ENCODE results near the gene ZNF420.
"Not testable (repeated sequence)": the region's sequence is repeated elsewhere in the genome, so short reads cannot be mapped to it uniquely, and the experiment has no call there.

ZNF420 gene

DNA sequence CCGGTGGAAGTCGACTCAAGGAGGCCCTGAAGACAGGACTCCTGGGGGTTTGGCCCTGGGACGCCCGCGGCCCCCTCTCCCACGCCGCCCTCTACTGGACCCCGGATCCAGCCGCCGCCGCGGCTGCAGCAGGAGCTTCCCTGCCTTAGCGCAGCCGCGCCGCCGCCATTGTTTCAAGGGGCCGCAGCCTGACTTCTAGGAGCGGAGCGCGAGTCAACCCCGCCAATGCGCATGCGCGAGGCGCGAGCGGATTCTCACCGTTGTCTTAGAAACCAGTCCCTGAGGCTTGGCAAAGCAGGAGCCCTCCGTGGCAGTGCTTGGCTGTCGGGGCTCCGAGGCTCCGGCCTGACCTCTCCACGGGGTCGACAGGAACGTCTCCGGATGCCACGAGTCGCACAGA, 19.1 kb upstream of the ZNF420 start:
- Histone ChIP-seq H3K4me1 (ENCODE audit: control insufficient read depth in 2 of 2, insufficient read depth in 1 of 2, low read depth in 1 of 2, low read length in 2 of 2) (no peaks in the 10 kb centered on the region), H3K27ac (replicated peaks; ENCODE audit: low read length) (no peak overlapping the region), H3K18ac (ENCODE audit: low read length) (no peak overlapping the region), H3K4me2 (ENCODE audit: insufficient read depth, low read length, poor library complexity, severe bottlenecking) (no peak overlapping the region), H2BK120ac (ENCODE audit: low read depth, low read length) (no peak overlapping the region), H3K23ac (ENCODE audit: low read depth, low read length, poor library complexity) (no peak overlapping the region), H2BK12ac (ENCODE audit: low read length) (no peak overlapping the region), H2AK5ac (ENCODE audit: low read depth, low read length) (no peak overlapping the region), H4K91ac (ENCODE audit: low read depth, low read length, poor library complexity) (no peak overlapping the region), H3K9ac (ENCODE audit: low read depth, low read length, poor library complexity) (no peak overlapping the region), H3K9me3 (replicated peaks in 1 of 2; ENCODE audit: control insufficient read depth in 2 of 2, insufficient read depth in 1 of 2, low read depth in 1 of 2, low read length in 2 of 2) (peaks cover 52 to 54% of the 10 kb centered on the region in 2 donors), H4K8ac (ENCODE audit: low read depth, low read length) (no peak overlapping the region), H3K36me3 (replicated peaks in 1 of 2; ENCODE audit: control insufficient read depth in 2 of 2, insufficient read depth in 2 of 2, low read length in 2 of 2) (no peaks in the 10 kb centered on the region), H2BK5ac (ENCODE audit: low read length) (no peak overlapping the region), H2AFZ (ENCODE audit: low read length) (no peak overlapping the region), H3K14ac (ENCODE audit: low read length) (no peak overlapping the region), H3K27me3 (ENCODE audit: control insufficient read depth in 3 of 3, insufficient read depth in 3 of 3, low read depth in 1 of 3, low read length in 3 of 3) (no peaks in the 10 kb centered on the region), H2BK15ac (ENCODE audit: low read length) (no peak overlapping the region), H3K79me1 (ENCODE audit: low read depth, low read length) (no peaks in the 10 kb centered on the region), H3K4me3 (ENCODE audit: low read length in 2 of 2) (no peak overlapping the region), H3K4ac (ENCODE audit: low read length) (no peak overlapping the region)
- DNase-seq (ENCODE audit: low spot score) = no peak
- no CpG with 5 or more reads among the region's 39 CpGs for WGBS, 2 donors (ENCODE audit: extremely low coverage in 2 of 2, insufficient read length in 2 of 2, insufficient replicate concordance in 1 of 2)

- not testable (repeated sequence) for H4K91ac ChIP-seq (ENCODE audit: low read depth, low read length, poor library complexity); H3K79me1 ChIP-seq (ENCODE audit: low read depth, low read length); H2BK15ac ChIP-seq (ENCODE audit: low read length); H3K23ac ChIP-seq (ENCODE audit: low read depth, low read length, poor library complexity); H3K4me1 ChIP-seq (ENCODE audit: control insufficient read depth in 2 of 2, insufficient read depth in 1 of 2, low read depth in 1 of 2, low read length in 2 of 2); H4K8ac ChIP-seq (ENCODE audit: low read depth, low read length); H3K9ac ChIP-seq (ENCODE audit: low read depth, low read length, poor library complexity); H2AK5ac ChIP-seq (ENCODE audit: low read depth, low read length); H3K36me3 ChIP-seq (replicated peaks in 1 of 2; ENCODE audit: control insufficient read depth in 2 of 2, insufficient read depth in 2 of 2, low read length in 2 of 2); H2BK12ac ChIP-seq (ENCODE audit: low read length); H2AFZ ChIP-seq (ENCODE audit: low read length); H3K14ac ChIP-seq (ENCODE audit: low read length); H2BK120ac ChIP-seq (ENCODE audit: low read depth, low read length); DNase-seq (ENCODE audit: low spot score); H3K27me3 ChIP-seq (ENCODE audit: control insufficient read depth in 3 of 3, insufficient read depth in 3 of 3, low read depth in 1 of 3, low read length in 3 of 3); H3K4me3 ChIP-seq (ENCODE audit: low read length in 2 of 2); H3K4me2 ChIP-seq (ENCODE audit: insufficient read depth, low read length, poor library complexity, severe bottlenecking); H3K4ac ChIP-seq (ENCODE audit: low read length); H2BK5ac ChIP-seq (ENCODE audit: low read length); H3K27ac ChIP-seq (replicated peaks; ENCODE audit: low read length); H3K18ac ChIP-seq (ENCODE audit: low read length)
- H3K9me3 ChIP-seq (replicated peaks in 1 of 2; ENCODE audit: control insufficient read depth in 2 of 2, insufficient read depth in 1 of 2, low read depth in 1 of 2, low read length in 2 of 2) = peaks cover 14 to 36% of the 10 kb centered on the region in 2 donors
- no CpG with 5 or more reads among the region's 4 CpGs for WGBS, 2 donors (ENCODE audit: extremely low coverage in 2 of 2, insufficient read length in 2 of 2, insufficient replicate concordance in 1 of 2)
Measured at GRCh38 chr19:37064886-37065285, 13.3 kb upstream of the ZNF420 start.

GRCh38 chr19:37074111-37074510, 4.1 kb upstream of the ZNF420 start:
- Histone ChIP-seq H3K36me3 (replicated peaks in 1 of 2; ENCODE audit: control insufficient read depth in 2 of 2, insufficient read depth in 2 of 2, low read length in 2 of 2) (no peaks in the 10 kb centered on the region), H2BK12ac (ENCODE audit: low read length) (no peak overlapping the region)

GRCh38 chr19:37074819-37075362, 3.3 kb upstream of the ZNF420 start:
- Histone ChIP-seq H2BK15ac (ENCODE audit: low read length) (no peak overlapping the region), H3K4me1 (ENCODE audit: control insufficient read depth in 2 of 2, insufficient read depth in 1 of 2, low read depth in 1 of 2, low read length in 2 of 2) (peaks cover 2 to 7% of the 10 kb centered on the region in 2 donors), H3K4me3 (ENCODE audit: low read length in 2 of 2) (no peak overlapping the region), H2AFZ (ENCODE audit: low read length) (no peak overlapping the region), H3K27me3 (ENCODE audit: control insufficient read depth in 3 of 3, insufficient read depth in 3 of 3, low read depth in 1 of 3, low read length in 3 of 3) (no peaks in the 10 kb centered on the region), H3K27ac (replicated peaks; ENCODE audit: low read length) (no peak overlapping the region), H2BK5ac (ENCODE audit: low read length) (no peak overlapping the region), H4K91ac (ENCODE audit: low read depth, low read length, poor library complexity) (no peak overlapping the region), H3K4me2 (ENCODE audit: insufficient read depth, low read length, poor library complexity, severe bottlenecking) (no peak overlapping the region), H2BK120ac (ENCODE audit: low read depth, low read length) (no peak overlapping the region), H3K14ac (ENCODE audit: low read length) (no peak overlapping the region), H2BK12ac (ENCODE audit: low read length) (no peak overlapping the region), H3K36me3 (replicated peaks in 1 of 2; ENCODE audit: control insufficient read depth in 2 of 2, insufficient read depth in 2 of 2, low read length in 2 of 2) (peaks cover 0 to 2% of the 10 kb centered on the region in 2 donors), H3K23ac (ENCODE audit: low read depth, low read length, poor library complexity) (no peak overlapping the region), H3K9me3 (replicated peaks in 1 of 2; ENCODE audit: control insufficient read depth in 2 of 2, insufficient read depth in 1 of 2, low read depth in 1 of 2, low read length in 2 of 2) (peaks cover 2 to 5% of the 10 kb centered on the region in 2 donors), H3K18ac (ENCODE audit: low read length) (no peak overlapping the region), H4K8ac (ENCODE audit: low read depth, low read length) (no peak overlapping the region), H3K9ac (ENCODE audit: low read depth, low read length, poor library complexity) (no peak overlapping the region), H3K4ac (ENCODE audit: low read length) (no peak overlapping the region), H3K79me1 (ENCODE audit: low read depth, low read length) (peaks cover 4% of the 10 kb centered on the region), H2AK5ac (ENCODE audit: low read depth, low read length) (no peak overlapping the region)
- WGBS, 2 donors (ENCODE audit: extremely low coverage in 2 of 2, insufficient read length in 2 of 2, insufficient replicate concordance in 1 of 2) = no CpG with 5 or more reads among the region's 2 CpGs
- no peak for DNase-seq (ENCODE audit: low spot score)

More at GRCh38 chr19:37074111-37074510, 4.1 kb upstream of the ZNF420 start:
- Histone ChIP-seq H3K79me1 (ENCODE audit: low read depth, low read length) (peaks cover 4% of the 10 kb centered on the region), H3K9ac (ENCODE audit: low read depth, low read length, poor library complexity) (no peak overlapping the region), H2AK5ac (ENCODE audit: low read depth, low read length) (no peak overlapping the region), H2BK120ac (ENCODE audit: low read depth, low read length) (no peak overlapping the region), H3K4me1 (ENCODE audit: control insufficient read depth in 2 of 2, insufficient read depth in 1 of 2, low read depth in 1 of 2, low read length in 2 of 2) (peaks cover 0 to 4% of the 10 kb centered on the region in 2 donors), H3K14ac (ENCODE audit: low read length) (no peak overlapping the region), H3K4me3 (ENCODE audit: low read length in 2 of 2) (no peak overlapping the region), H3K18ac (ENCODE audit: low read length) (no peak overlapping the region), H4K91ac (ENCODE audit: low read depth, low read length, poor library complexity) (no peak overlapping the region), H3K27me3 (ENCODE audit: control insufficient read depth in 3 of 3, insufficient read depth in 3 of 3, low read depth in 1 of 3, low read length in 3 of 3) (no peaks in the 10 kb centered on the region), H3K9me3 (replicated peaks in 1 of 2; ENCODE audit: control insufficient read depth in 2 of 2, insufficient read depth in 1 of 2, low read depth in 1 of 2, low read length in 2 of 2) (peaks cover 2 to 11% of the 10 kb centered on the region in 2 donors), H2BK5ac (ENCODE audit: low read length) (no peak overlapping the region), H3K4me2 (ENCODE audit: insufficient read depth, low read length, poor library complexity, severe bottlenecking) (no peak overlapping the region), H2AFZ (ENCODE audit: low read length) (no peak overlapping the region), H3K23ac (ENCODE audit: low read depth, low read length, poor library complexity) (no peak overlapping the region), H4K8ac (ENCODE audit: low read depth, low read length) (no peak overlapping the region), H3K27ac (replicated peaks; ENCODE audit: low read length) (no peak overlapping the region), H2BK15ac (ENCODE audit: low read length) (no peak overlapping the region), H3K4ac (ENCODE audit: low read length) (no peak overlapping the region)
- no peak for DNase-seq (ENCODE audit: low spot score)

All from neuronal stem cell (in vitro differentiated cells).